WTC11 (cell line): ENCODE results near the gene ZFP91. TPM values are rescaled to one million over a fixed set of nuclear protein-coding genes. Genes with fewer than 3 reads are reported as not detected.

Source experiments
- ATAC-seq: fragments of 200-7000 bp; cut with Tn5 transposase; 2 replicates; pipeline ENCODE4 v1.10.0; 2021; ENCODE audit warnings: mild to moderate bottlenecking, moderate library complexity
- CTCF ChIA-PET: fragments of 300-600 bp; sonication (Branson Sonifier 250); formaldehyde crosslinking; loops from one replicate; lab custom pipeline; 2021; ENCODE audit warnings: antibody characterized with exemption; lab: Charles Lee
- POLR2A ChIA-PET: fragments of 350-600 bp; sonication (Branson Sonifier 250); formaldehyde crosslinking; loops from one replicate; lab custom pipeline; 2021; ENCODE audit warnings: antibody characterized with exemption; lab: Charles Lee
- DNase-seq: peaks from one replicate; pipeline ENCODE4 v3.0.0; 2021; ENCODE audit warnings: low spot score
- H3K27ac Mint-ChIP-seq: 2 replicates; pipeline ENCODE4 v1.8.0; 2021; ENCODE audit warnings: mixed read lengths
- H3K27me3 Mint-ChIP-seq: 2 replicates; pipeline ENCODE4 v1.8.0; 2021; ENCODE audit warnings: low read depth, mild to moderate bottlenecking, moderate library complexity, mixed read lengths
- H3K36me3 Mint-ChIP-seq: 2 replicates; pipeline ENCODE4 v1.8.0; 2021; ENCODE audit warnings: mixed read lengths
- H3K4me1 Mint-ChIP-seq: 2 replicates; pipeline ENCODE4 v1.8.0; 2022; ENCODE audit warnings: mixed read lengths
- H3K4me3 Mint-ChIP-seq: 2 replicates; pipeline ENCODE4 v1.8.0; 2021; ENCODE audit warnings: mild to moderate bottlenecking, moderate library complexity, mixed read lengths
- H3K9me3 Mint-ChIP-seq: 2 replicates; pipeline ENCODE4 v1.8.0; 2021; ENCODE audit warnings: mixed read lengths
- EMX1 ChIP-seq: fragments of 250-450 bp; sonication (Bioruptor Pico); IDR thresholded peaks from 2 replicates; pipeline ENCODE4 v1.8.0; 2021; ENCODE audit warnings: mild to moderate bottlenecking
- GABPB1 ChIP-seq: sonication (generic); formaldehyde crosslinking; IDR thresholded peaks from 2 replicates; pipeline ENCODE4 v1.8.1; 2023; ENCODE audit warnings: mild to moderate bottlenecking, missing genetic modification reagents
- HMGA2 ChIP-seq: fragments of 250-450 bp; sonication (Bioruptor Pico); IDR thresholded peaks from 2 replicates; pipeline ENCODE4 v1.4.0; 2021; ENCODE audit warnings: mild to moderate bottlenecking, moderate library complexity
- JAZF1 ChIP-seq: fragments of 250-450 bp; sonication (Bioruptor Pico); IDR thresholded peaks from 2 replicates; pipeline ENCODE4 v1.9.0; 2021; ENCODE audit warnings: moderate library complexity, mild to moderate bottlenecking, inconsistent platforms
- OVOL2 ChIP-seq: fragments of 250-450 bp; sonication (Bioruptor Pico); IDR thresholded peaks from 2 replicates; pipeline ENCODE4 v1.9.0; 2021; ENCODE audit warnings: mild to moderate bottlenecking, borderline replicate concordance
- PRRX2 ChIP-seq: fragments of 250-450 bp; sonication (Bioruptor Pico); IDR thresholded peaks from 2 replicates; pipeline ENCODE4 v1.8.0; 2021; ENCODE audit warnings: mild to moderate bottlenecking
- RORB ChIP-seq: fragments of 250-450 bp; sonication (Bioruptor Pico); IDR thresholded peaks from 2 replicates; pipeline ENCODE4 v1.9.0; 2021; ENCODE audit warnings: mild to moderate bottlenecking
- ZBTB21 ChIP-seq: sonication (generic); formaldehyde crosslinking; IDR thresholded peaks from 2 replicates; pipeline ENCODE4 v1.8.1; 2023; ENCODE audit warnings: mild to moderate bottlenecking, missing genetic modification reagents, borderline replicate concordance
- ZNF121 ChIP-seq: sonication (generic); formaldehyde crosslinking; IDR thresholded peaks from 2 replicates; pipeline ENCODE4 v1.8.0; 2023; ENCODE audit warnings: missing genetic modification reagents
- total RNA-seq: library from RNA; stranded (reverse); gene quantifications from 3 replicates; pipeline ENCODE4 v1.2.3, GENCODE V29; 2021
- TF ChIP-seq, protein P1 (sequence below): sonication (generic); formaldehyde crosslinking; IDR thresholded peaks from 2 replicates; pipeline ENCODE4 v1.8.1; 2022; ENCODE audit warnings: low read depth, missing genetic modification reagents, borderline replicate concordance
- TF ChIP-seq, protein P2 (sequence below): fragments of 250-450 bp; sonication (Bioruptor Pico); IDR thresholded peaks from 2 replicates; pipeline ENCODE4 v1.9.0; 2021; ENCODE audit warnings: mild to moderate bottlenecking
- TF ChIP-seq, protein P3 (sequence below): sonication (generic); formaldehyde crosslinking; IDR thresholded peaks from 2 replicates; pipeline ENCODE4 v1.8.0; 2022; ENCODE audit warnings: mild to moderate bottlenecking, missing genetic modification reagents

ZFP91 gene
- total RNA-seq, 1 experiment from 2014 or later: 28.1 TPM

DNA sequence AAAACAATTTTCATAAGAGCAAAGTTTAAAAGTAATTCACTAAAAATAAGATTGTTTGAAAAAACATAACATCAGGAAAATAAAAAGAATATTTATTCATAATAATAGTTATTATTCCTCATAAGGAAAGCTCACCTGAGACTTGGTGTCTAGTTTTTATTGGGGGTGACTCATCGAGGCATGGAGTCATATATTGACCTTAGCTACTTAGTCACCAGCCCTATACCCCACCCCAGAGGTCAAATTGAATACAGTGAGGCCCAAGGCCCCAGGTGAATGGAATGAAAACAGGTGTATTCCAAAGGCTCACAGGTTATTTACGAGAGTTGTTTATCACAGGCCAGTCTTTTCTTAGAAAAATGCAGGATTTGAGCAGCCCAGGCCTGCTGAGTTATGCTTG is 80.5 kb downstream of the ZFP91 start:
- POLR2A ChIA-PET: no interaction called here
- Mint-ChIP-seq H3K36me3 (no peaks in the 10 kb centered on the region), H3K27ac (no peak overlapping the region), H3K4me3 (no peak overlapping the region), H3K9me3 (peaks cover 12% of the 10 kb centered on the region), H3K4me1 (peaks cover under 1% of the 10 kb centered on the region; the same call in 1 of the 2 replicates), H3K27me3 (no peaks in the 10 kb centered on the region; the same call in 1 of the 2 replicates)
- TF ChIP-seq, protein P1, sequence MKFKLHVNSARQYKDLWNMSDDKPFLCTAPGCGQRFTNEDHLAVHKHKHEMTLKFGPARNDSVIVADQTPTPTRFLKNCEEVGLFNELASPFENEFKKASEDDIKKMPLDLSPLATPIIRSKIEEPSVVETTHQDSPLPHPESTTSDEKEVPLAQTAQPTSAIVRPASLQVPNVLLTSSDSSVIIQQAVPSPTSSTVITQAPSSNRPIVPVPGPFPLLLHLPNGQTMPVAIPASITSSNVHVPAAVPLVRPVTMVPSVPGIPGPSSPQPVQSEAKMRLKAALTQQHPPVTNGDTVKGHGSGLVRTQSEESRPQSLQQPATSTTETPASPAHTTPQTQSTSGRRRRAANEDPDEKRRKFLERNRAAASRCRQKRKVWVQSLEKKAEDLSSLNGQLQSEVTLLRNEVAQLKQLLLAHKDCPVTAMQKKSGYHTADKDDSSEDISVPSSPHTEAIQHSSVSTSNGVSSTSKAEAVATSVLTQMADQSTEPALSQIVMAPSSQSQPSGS: no peak
- TF ChIP-seq GABPB1 (CRISPR knock-in tag) (no peak), ZNF121 (no peak), PRRX2 (CRISPR knock-in tag) (no peak), HMGA2 (CRISPR knock-in tag) (no peak), EMX1 (CRISPR knock-in tag) (no peak), ZBTB21 (CRISPR knock-in tag) (no peak)
- TF ChIP-seq, protein P2, sequence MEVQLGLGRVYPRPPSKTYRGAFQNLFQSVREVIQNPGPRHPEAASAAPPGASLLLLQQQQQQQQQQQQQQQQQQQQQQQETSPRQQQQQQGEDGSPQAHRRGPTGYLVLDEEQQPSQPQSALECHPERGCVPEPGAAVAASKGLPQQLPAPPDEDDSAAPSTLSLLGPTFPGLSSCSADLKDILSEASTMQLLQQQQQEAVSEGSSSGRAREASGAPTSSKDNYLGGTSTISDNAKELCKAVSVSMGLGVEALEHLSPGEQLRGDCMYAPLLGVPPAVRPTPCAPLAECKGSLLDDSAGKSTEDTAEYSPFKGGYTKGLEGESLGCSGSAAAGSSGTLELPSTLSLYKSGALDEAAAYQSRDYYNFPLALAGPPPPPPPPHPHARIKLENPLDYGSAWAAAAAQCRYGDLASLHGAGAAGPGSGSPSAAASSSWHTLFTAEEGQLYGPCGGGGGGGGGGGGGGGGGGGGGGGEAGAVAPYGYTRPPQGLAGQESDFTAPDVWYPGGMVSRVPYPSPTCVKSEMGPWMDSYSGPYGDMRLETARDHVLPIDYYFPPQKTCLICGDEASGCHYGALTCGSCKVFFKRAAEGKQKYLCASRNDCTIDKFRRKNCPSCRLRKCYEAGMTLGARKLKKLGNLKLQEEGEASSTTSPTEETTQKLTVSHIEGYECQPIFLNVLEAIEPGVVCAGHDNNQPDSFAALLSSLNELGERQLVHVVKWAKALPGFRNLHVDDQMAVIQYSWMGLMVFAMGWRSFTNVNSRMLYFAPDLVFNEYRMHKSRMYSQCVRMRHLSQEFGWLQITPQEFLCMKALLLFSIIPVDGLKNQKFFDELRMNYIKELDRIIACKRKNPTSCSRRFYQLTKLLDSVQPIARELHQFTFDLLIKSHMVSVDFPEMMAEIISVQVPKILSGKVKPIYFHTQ (CRISPR knock-in tag): no peak
- ATAC-seq (no peak), DNase-seq (no peak)
- CTCF ChIA-PET: no interaction called here

DNA sequence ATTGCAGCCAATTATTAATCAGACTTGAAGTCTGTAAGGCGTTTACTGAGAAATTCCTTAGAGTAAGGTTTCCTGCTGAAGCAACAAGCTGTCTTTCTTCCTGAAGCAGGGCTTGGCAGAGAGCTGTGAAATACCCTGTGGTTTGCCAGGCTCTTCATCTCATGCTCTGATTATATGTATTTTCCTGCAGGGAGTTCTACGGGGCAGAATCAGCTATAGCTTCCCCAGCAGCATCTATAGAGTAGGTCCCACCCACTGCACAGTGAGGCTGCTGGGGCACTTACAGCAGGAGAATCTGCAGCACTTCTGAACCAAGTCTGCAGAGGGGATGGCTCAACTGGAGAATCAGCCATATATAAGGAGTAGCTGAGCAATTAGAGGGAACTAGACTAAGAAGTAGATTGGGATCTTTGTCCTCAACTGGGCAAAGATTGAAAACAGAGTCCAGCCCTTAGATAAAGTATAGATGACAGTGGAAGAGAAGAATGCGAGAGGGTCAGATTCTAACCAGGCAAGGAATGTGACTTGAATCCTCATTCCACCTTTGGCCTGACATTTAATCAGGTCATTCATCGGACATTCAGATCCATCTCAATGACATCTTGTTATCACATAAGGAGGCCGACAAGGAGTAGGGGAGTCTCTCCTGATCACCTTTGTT is 81.2 kb downstream of the ZFP91 start:
- TF ChIP-seq, protein P3, sequence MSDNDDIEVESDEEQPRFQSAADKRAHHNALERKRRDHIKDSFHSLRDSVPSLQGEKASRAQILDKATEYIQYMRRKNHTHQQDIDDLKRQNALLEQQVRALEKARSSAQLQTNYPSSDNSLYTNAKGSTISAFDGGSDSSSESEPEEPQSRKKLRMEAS (CRISPR knock-in tag): no peak
- TF ChIP-seq EMX1 (CRISPR knock-in tag): no peak
- TF ChIP-seq JAZF1 (CRISPR knock-in tag): no peak
- TF ChIP-seq RORB: no peak
- TF ChIP-seq OVOL2 (CRISPR knock-in tag): no peak
- Mint-ChIP-seq H3K9me3 (peaks cover 15% of the 10 kb centered on the region), H3K4me1 (no peaks in the 10 kb centered on the region), H3K4me3 (no peak overlapping the region), H3K27ac (no peak overlapping the region), H3K36me3 (no peaks in the 10 kb centered on the region), H3K27me3 (no peaks in the 10 kb centered on the region; the same call in 1 of the 2 replicates)
- POLR2A ChIA-PET: interaction anchor here (0.7 kb wide), 1 partner anchor 149 kb away, joined by 3 read pairs; no protein-coding TSS in a partner anchor
- ATAC-seq: no peak
- no peak for DNase-seq
- CTCF ChIA-PET: interaction anchor here (0.6 kb wide), 1 partner anchor 522 kb away, joined by 4 read pairs; no protein-coding TSS in a partner anchor

Other genes starting within 250 kb of the ZFP91 start
- not detected in 3 replicates for gene OR5B17, start 220.0 kb upstream of the ZFP91 start, total RNA-seq
- not detected in 3 replicates for gene OR5B3, start 172.2 kb upstream of the ZFP91 start, total RNA-seq
- gene OR5B2, start 150.9 kb upstream of the ZFP91 start, total RNA-seq: not detected in 3 replicates
- not detected in 3 replicates for gene OR5B12, start 136.8 kb upstream of the ZFP91 start, total RNA-seq
- gene OR5B21, start 71.0 kb upstream of the ZFP91 start, total RNA-seq: not detected in 3 replicates
- gene LPXN, start 3.2 kb upstream of the ZFP91 start, total RNA-seq: 2.1 to 2.7 TPM (median 2.6 TPM) in 3 replicates
- gene CNTF, start 43.6 kb downstream of the ZFP91 start, total RNA-seq: 0.55 to 1.6 TPM (median 0.82 TPM) in 3 replicates
- 0.32 TPM in 1 of 3 replicates, not detected in the others for gene GLYAT, start 152.9 kb downstream of the ZFP91 start, total RNA-seq